ENCODE results near the gene MACROD2.
"Not testable (repeated sequence)": the region's sequence is repeated elsewhere in the genome, so short reads cannot be mapped to it uniquely, and the experiment has no call there.

The MACROD2 gene

DNA sequence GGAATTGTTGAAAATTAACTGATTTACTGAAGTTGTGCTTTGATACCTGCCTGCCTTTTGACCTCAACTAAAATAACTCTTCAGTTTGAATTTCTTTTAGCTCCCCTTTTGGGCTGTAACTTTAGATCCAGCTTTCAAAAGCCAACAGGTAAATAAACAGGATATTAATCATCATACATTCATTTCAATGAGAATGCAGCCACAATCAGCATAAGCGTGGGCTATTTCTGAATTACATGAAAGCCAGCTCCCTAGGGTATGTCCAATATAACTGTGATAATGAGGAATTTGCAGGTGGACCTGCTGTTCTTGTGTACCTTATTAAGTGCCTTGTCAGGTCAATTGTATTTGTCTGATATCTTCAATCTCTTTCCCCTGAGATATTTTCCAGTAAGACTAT is 1747.3 kb downstream of the MACROD2 start:
- DNase-seq = no peak

DNA sequence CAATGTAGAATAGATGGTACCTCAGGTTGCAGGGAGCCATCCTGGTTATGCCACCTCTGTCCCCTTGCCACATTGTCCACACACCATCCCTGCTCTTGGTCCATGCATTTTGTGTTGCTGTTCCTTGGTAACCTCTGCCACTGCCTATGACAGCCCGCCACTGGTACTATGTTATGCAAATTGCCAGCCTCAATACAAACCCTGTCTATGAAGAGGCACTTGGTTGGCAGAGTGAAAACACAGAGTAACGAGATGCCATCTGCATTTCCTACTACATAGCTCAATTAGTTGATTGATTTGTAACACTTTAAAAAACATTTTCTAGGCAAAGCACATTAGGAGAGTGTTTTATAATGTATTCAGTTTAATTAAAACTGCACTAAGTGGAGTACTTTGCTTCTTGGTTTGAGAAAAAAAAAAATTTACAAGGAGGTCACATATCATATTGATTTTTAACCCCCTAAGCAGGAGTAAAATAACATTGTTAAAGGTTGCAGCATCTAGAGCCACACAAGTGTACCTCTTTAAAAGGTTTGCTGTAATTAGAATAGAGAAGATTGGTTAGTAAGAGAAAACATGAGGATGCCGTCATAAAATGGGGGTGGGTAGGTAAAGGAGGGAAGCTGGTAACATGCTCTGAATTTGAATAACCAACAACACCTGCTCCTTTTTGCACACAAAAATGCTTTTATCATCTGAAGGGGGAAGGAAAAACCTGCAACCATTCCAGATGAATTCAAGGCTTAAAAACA is 1760.9 kb downstream of the MACROD2 start:
- DNase-seq = no peak

DNA sequence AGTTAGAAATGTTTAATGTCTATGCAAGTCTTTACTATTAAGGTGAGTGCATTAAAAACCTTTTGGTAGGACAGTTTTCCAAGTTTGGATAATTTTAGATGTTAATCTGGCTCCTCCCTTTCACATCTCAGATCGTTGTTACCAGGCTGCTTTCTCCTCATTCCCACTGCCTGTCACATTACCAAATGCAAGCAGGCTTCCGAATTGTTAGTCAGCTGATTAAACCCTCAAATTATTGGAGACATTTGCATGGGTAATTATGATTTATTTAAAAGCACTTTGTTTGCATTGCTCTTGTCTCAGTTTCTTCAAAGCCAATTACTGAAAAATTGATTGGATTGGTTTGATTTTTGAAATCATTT is 1761.4 kb downstream of the MACROD2 start:
- DNase-seq = no peak

DNA sequence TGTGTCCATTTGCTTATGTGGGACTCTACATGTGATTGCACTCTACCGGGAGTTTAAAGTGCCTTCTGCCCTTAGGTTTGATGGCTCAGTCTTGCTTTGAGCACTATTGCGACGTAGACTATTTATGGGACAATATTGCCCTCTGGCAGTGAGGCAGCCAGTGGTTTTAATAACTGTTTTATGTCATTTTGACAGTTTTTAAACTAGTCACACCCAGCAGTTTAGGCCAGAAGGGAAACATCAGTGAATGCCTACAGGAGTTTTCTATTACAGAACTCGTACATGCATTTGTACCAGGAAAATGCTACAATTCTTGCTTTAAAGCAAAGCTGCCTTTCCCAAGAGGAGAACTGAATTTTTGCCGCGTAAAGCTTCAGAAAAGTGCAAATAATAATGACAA is 1764.3 kb downstream of the MACROD2 start:
- no peak for DNase-seq

DNA sequence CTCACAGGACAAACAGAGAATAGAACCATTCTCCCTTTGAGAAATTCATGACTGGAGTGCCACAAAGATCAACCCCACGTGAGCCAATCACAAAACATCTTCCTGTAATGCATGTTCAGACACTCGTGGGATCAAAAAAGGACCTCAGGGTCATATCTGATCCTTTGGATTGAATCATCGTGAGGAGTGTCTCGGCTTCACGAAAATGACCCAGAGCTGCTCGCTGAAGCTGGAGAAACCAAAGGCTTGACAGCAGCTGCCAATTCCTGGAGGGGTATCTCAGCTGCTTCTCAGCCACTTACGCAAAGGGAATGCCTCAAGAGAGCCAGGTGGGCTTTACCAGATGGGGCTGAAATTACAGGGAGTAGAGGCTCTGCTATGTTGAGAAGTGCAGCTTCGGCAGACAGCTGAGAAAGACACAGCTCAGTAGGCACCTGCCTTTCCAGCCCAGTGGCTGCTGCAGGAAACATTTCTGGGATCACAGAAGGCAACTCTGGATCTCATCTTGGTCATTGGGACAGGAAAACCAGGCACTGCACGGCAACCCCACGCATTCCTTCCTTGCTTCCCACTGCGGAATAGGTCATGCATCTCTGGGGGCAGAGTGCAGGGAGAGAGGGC is 1764.8 kb downstream of the MACROD2 start:
- DNase-seq = peak; percentile 53

DNA sequence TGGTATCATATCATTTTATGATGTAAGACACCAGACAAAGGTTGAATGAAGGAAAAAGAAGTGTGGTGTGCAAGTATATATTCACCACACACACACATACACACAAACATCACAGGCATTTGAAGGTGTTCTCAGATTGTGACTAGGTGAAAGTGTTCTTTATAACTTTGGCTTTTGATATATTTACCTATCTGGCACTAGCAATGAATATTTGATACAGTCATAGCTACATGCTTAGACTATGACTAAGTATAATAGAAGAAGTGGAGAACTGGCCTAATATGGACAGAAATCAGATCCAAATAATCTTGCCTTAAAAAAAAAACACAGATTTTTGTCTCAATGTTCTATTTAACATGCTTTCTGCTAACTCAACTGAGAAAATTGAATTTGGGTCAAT is 1768.0 kb downstream of the MACROD2 start:
- no peak for DNase-seq

DNA sequence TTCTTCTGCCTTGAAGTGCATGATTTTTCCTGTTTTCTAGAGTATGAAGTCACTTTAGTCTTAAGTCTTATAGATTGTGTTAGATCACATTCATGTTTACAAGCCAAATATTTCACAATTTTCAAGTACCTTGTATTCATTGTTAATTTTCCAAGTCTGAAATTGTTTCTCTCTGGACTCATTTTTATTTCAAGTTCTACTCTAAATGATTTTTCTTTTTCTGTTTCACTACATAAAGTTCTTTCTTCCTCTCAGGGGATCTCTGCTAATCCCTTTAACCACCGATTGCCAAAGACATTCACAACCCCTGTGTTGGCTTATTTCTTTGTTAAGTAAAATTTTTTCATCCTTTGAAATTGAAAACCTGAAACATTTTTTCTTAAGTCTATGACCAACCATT is 1772.3 kb downstream of the MACROD2 start:
- no peak for DNase-seq

DNA sequence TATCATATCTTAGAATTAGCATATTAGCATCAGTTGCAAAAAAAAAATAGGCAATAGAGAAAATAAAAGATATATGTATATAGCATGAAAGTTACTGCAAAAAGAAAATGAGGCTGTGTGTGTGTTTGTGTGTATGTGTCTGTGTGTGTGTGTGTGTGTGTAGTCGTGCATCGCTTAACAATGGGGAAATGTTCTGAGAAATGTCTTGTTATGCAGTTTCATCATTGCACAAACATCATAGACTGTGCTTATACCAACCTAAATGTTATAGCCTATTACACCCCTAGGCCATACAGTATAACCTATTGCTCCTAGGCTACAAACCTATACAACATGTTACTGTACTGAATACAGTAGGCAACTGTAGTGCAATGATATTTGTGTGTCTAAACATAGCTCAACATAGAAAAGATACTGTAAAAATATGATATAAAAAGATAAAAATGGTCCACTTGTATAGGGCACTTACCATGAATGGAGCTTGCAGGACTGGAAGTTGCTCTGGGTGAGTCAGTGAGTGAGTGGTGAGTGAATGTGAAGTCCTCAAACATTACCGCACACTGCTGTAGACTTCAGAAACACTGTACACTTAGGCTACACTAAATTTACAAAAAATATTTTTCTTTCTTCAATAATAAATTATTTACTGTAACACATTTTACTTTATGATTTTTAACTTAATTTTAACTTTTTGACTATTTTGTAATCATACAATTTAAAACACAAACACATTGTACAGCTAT is 1772.9 kb downstream of the MACROD2 start:
- DNase-seq = no peak

DNA sequence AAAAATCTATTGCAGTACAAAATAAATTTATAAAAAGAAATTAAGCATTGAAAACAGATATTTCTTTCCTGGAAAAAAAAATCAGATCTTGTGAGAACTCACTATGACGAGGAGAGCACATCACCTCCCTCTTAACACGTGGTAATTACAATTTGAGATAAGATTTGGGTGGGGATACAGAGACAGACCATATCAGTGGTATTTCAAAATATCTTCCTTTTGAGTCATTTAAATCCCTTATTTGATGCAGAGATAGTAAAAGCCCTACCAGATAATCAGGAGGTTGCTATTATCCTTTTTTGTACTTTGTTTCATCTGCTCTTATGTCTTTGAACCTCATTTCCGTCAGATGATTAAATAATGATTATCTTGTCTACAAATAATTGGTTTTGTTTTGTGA is 1777.5 kb downstream of the MACROD2 start:
- DNase-seq = no peak

DNA sequence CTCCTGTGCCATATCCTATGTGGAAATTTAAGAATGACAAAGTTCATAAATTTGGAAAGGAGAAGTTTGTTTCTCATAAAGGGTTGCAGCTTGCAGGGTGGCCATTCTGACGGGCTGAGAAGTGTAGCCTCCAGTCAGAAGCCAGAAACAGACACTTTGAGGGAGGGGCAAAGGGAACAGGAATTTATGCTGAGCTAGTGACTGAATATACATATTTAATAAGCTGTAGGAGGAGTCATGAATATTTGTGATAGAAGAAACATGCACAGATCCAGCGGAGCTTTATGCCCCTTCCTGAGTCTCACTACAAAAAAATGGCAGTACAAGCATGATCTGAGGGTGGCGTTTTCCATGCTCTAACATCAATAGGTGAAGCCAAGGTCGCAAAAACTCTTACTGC is 1779.6 kb downstream of the MACROD2 start:
- no peak for DNase-seq

DNA sequence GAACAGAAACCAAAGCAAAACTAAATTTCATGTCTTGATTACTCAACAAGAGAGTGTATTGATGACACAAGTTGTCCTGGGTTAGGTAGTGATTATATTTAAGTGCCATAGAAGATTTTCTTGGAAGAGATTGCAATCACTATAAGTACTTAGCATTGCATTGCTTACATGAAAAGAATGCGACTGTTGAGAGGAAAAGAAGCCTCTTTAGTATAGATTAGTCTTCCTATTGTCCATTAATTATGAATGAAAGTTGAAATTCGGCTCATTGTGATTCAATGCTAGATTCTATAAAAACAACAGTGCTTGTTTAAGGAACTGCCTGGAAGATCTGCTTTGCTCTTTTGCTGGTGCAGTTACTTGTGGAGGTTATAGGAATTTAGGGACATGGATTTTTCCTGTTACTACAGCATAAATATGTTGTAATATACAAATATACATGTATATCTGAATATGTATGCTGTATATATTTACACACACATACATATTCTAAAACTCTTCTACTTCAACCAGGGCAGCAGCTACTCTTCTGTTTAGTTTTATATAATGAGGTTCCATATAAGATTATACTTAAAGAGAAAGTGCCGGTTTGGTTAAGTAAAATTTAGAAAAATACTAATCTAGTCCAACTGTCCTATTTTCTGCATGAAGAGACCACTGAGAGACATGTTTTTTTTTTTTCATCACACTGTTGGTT is 1781.6 kb downstream of the MACROD2 start:
- DNase-seq = no peak

DNA sequence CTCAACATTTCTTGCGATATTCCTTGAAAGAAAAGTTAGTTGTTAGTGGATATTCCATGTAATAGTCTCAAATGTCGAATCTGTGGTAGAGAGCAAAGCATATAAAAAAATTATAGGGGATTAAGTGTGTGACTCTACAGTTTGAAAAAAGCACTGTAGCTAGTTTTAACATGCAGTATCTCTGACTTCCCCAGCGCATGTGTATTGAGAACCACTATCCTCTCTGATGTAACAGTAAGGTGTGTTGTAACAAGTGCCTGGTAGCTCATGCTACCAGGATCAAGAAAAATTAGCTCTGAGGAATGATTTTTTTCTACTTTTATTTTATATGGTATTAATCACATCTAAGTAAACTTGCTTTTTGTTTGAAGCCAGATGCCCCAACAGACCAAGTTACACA is 1788.7 kb downstream of the MACROD2 start:
- DNase-seq = no peak

DNA sequence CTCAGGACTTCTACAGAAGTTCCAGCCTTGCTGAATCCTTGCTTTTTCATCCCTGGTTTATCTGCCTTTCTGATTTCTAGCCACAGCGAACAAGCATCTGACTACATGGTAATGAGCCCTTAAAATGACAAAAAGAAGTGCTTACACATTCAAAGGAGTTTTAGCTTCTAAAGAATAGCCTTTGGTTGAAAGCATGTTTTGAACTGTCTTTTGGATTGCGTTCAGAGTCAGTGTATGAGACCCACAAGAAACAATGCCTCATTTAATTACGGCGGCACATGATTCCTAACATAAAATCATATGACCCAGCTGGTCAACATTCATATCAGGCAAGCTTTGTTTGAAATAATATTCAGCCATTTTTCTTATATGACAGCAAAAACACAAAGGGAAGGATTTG is 1793.8 kb downstream of the MACROD2 start:
- DNase-seq = no peak

DNA sequence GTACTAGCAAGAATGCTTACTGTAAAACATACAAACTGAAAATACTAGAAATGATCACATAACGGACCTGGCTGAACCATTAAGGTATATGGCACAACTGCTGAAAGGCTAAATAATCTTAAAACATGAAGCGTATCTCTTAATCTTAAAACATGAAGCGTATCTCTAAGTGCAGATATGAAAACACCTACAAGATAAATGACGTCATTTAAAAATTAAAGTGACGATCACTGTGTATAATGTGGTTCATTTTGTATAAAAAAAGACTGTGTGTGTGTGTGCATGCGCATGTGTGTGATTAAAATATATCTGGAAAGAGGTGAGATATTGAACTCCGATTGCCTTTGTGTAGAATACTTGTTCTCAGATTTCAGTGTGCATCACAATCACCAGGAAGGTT is 1797.5 kb downstream of the MACROD2 start:
- DNase-seq = no peak

DNA sequence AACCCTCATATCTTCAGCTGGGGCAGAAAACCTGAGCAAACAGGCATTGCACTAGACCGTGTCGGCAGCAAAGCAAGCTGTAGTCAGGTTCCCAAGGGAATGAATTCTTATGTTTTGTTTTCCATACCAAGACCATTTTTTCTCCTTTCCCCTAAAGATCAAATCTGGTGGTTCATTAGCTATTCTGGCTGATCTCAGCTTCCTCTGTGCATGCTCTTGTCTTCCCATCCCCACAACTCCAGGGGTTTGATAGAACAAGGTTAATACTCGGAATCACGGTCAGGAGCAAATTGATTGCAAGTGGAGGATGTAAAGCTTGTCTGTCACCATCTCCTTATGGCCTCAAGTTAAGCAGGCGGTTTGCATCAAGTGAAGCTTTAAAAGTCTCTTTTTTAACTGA is 1799.1 kb downstream of the MACROD2 start:
- no peak for DNase-seq

DNA sequence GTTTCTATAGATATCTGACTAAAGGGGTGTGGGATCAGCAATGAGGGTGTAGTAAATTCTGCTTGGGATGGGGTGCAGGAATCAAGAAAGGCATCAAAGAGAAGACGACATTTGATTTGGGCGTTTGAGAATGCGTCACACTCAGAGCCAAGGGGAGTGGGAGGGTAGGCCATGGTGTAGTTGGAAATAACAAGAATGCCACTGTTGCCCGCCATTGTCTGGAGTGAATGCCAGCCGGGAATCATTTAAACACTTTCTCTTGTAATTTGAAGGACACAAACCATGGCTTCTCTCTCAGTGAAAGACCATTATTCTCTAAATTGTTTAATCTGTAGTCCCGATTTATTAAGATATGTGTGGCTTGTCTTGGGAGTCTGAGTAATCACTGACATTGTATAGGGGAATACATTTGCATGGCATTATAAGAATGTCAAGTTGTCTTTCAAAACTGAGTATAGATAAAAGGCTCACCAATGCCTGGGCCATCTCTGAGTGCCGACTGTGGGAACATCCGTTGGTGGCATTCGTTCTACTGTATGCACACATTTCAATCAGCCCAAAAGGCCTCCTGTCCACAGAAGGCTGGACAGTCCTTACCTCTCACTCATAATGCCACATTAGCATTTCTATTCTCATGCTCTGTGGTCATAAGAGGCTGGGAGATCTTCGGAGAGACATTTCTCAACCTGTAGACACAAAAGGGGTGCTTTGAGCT is 1800.1 kb downstream of the MACROD2 start:
- no peak for DNase-seq

DNA sequence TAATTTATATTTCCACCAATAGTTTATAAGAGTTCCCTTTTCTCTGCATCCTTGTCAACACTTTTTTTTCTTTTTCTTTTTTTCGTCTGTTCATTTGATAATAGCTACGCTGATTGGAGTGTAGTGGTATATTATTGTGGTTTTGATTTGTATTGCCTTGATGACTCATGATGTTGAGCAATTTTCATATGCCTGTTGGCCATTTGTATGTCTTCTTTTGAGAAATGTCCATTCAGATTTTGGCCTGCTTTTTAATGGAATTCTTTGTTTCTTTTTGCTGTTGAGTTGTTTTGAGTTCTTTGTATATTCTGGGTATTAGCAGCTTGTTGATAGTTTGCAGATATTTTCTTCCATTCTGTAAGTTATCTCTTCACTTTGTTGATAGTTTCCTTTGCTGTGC is 1804.6 kb downstream of the MACROD2 start:
- DNase-seq = no peak

DNA sequence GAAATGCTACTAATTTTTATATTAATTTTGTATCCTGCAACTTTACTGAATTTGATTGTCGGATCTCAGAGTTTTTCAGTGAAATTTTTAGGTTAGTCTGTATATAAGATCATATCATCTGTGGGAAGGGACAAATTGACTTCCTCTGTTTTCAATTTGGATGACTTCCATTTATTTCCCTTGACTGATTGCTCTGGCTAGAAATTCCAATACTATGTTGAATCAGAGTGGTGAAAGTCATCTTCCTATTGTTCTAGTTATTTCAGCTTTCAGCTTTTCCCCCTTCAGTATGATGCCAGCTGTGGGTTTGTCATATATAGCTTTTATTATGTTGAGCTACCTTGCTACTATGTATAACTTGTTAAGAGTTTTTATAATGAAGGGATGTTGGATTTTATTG is 1806.7 kb downstream of the MACROD2 start:
- no peak for DNase-seq

DNA sequence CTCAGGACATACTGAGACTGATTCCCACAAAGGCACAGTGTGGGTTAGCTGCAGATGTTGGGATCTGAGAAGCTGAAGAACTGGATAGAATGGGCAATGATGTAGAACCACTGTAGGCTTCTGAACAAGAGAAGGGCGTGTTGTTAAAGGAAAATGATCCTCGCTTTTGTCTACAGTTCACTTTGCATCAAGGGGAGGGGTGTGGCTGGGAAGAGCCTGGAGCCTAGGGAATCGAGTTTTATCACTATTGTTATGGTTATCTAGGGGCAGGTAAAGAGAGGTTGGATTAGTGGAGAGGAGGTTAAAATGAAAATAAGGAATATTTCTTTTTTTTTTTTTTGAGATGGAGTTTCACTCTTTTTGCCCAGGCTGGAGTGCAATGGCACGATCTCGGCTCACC is 1809.8 kb downstream of the MACROD2 start:
- no peak for DNase-seq

DNA sequence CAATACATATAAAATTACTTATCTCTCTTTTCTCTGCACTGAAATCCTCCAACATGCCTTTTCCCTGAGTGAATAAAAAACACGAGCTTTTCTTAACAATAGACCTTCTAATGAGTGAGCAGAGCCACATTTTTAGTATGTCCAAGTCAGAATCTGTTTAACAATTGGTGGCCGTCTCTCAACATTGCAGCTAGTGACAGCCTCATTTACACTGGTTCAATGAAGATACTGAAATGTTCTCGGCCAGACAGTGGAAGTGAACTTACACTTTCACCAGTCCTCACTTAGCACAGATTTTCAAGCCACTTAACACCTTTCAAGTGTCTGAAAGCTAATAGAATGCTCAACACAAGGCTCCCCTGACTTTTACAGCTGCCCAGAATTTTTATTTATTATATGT is 1810.8 kb downstream of the MACROD2 start:
- no peak for DNase-seq

DNA sequence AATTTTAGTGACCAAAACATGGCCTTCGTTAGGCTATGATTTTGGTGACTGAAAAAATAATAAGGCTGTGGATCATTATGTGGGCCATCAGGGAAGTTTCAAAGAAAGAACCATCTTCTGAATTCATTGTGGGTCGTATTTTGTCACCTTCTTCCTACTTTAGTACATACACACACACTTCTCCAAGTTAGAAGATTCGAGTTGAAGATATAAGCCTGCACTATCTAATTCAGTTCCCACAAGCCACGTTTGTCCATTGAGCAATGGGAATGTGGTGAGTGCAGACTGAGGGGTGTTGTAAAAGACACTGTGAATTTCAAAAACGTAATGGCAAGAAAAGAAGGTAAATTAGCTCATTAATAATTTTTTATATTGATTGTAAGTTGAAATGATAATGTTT is 1812.0 kb downstream of the MACROD2 start:
- no peak for DNase-seq

DNA sequence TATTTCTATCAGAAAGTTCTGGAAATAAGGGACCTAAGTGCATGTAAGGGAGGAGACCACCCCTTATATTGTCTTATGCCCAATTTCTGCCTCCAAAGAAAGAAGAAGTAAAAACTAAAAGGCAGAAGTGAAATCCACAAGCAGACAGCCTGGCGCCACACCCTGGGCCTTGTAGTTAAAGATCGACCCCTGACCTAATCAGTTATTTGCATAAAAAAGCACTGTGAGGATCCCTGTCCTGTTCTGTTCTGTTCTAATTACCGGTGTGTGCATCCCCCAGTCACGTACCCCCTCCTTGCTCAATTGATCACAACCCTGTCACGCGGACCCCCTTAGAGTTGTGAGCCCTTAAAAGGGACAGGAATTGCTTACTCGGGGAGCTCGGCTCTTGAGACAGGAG is 1812.5 kb downstream of the MACROD2 start:
- not testable (repeated sequence) for DNase-seq

DNA sequence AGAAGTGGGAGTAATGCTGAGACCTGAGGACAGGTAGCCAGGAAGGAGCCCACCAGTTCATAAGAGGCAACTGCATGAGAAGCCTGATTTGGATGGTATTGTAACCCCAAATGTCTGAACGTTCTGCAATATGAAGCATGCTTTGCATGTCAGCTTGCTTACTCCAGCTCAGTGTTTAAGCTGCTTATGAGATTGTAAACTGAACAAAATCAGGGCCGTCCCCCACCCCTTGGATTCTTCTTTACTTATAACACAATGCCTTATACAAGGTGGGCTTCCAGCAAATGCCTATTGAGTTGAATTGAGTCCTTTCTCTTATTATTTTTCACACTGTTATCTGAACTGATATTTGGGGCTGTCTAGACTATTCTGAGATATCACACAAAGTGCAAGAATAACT is 1816.6 kb downstream of the MACROD2 start:
- DNase-seq = no peak

All from left hindlimb (tissue), 1 donor.